Activated CD4-positive, alpha-beta memory T cell treated with anti-CD3 and anti-CD28 coated beads for 36 hours (primary cell): ENCODE data around the gene SHH. TPM values are rescaled to one million over a fixed set of nuclear protein-coding genes. Genes with fewer than 3 reads are reported as not detected.
"Not testable (repeated sequence)": the region's sequence is repeated elsewhere in the genome, so short reads cannot be mapped to it uniquely, and the experiment has no call there.

Source experiments
- CTCF ChIA-PET: fragments of 350-600 bp; sonication (Branson Sonifier 250); formaldehyde crosslinking; loops from one replicate; lab custom pipeline; 2021; ENCODE audit warnings: antibody characterized with exemption, inconsistent platforms; lab: Charles Lee
- POLR2A ChIA-PET: fragments of 350-600 bp; sonication (Branson Sonifier 250); formaldehyde crosslinking; loops from one replicate; lab custom pipeline; 2021; ENCODE audit warnings: antibody characterized with exemption; lab: Charles Lee
- DNase-seq: peaks from one replicate; pipeline ENCODE4 v3.0.0-alpha.2; 2020
- H3K27ac Mint-ChIP-seq: one replicate; pipeline ENCODE4 v1.8.0; 2021; ENCODE audit warnings: mixed read lengths
- H3K27me3 Mint-ChIP-seq: one replicate; pipeline ENCODE4 v1.8.0; 2021; ENCODE audit warnings: mixed read lengths
- H3K36me3 Mint-ChIP-seq: one replicate; pipeline ENCODE4 v1.8.0; 2021; ENCODE audit warnings: mixed read lengths
- H3K4me1 Mint-ChIP-seq: one replicate; pipeline ENCODE4 v1.8.0; 2021; ENCODE audit warnings: low read depth, mixed read lengths
- H3K4me3 Mint-ChIP-seq: one replicate; pipeline ENCODE4 v1.8.0; 2021; ENCODE audit warnings: mild to moderate bottlenecking, mixed read lengths
- H3K9me3 Mint-ChIP-seq: one replicate; pipeline ENCODE4 v1.8.0; 2021; ENCODE audit warnings: mixed read lengths
- intact Hi-C: fragments of 100-400 bp; cut with micrococcal nuclease; formaldehyde crosslinking; loops from one replicate; pipeline ENCODE4 v1.15.1; 2023
- total RNA-seq, 2 experiments: library from RNA; stranded (reverse); gene quantifications; one replicate each; pipeline ENCODE4 v1.2.3, GENCODE V29; 2021

SHH gene
- total RNA-seq, 2 experiments from 2014 or later, result not detected

GRCh38 chr7:155839461-155839860 lies 27.2 kb upstream of the SHH start:
- no peaks in the 10 kb centered on the region for H3K4me1 Mint-ChIP-seq

GRCh38 chr7:155838312-155838711 lies 26.0 kb upstream of the SHH start:
- POLR2A ChIA-PET, H3K27me3 Mint-ChIP-seq, H3K27ac Mint-ChIP-seq, CTCF ChIA-PET, H3K4me3 Mint-ChIP-seq, intact Hi-C loops, H3K9me3 Mint-ChIP-seq, H3K4me1 Mint-ChIP-seq, H3K36me3 Mint-ChIP-seq, DNase-seq: not testable (repeated sequence)

More at GRCh38 chr7:155839461-155839860, 27.2 kb upstream of the SHH start:
- Mint-ChIP-seq H3K4me3 (no peak overlapping the region), H3K27me3 (peaks cover 7% of the 10 kb centered on the region), H3K36me3 (no peaks in the 10 kb centered on the region), H3K27ac (no peak overlapping the region), H3K9me3 (no peaks in the 10 kb centered on the region)
- CTCF ChIA-PET, result no interaction called here
- intact Hi-C loops, result no loop called here
- DNase-seq, result no peak
- POLR2A ChIA-PET, result no interaction called here

DNA sequence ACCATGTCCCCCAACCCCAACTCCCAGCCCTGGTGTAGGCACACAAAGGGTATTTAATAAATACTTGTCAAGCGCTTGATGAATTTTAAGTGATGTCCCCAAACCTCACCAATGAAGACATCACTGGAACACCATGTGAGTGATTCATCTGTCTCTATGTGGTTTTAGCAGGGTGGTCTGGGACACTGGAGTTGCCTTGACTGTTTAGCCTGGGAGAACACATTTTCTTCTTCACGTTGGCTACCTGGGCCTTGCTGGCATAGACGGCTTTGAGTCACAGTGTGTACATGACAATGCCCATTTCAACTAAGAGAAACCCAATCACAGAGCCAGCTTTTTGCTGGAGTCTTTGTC lies 24.8 kb upstream of the SHH start:
- Mint-ChIP-seq H3K9me3 (no peaks in the 10 kb centered on the region), H3K4me1 (no peaks in the 10 kb centered on the region), H3K36me3 (no peaks in the 10 kb centered on the region), H3K27me3 (peaks cover 5% of the 10 kb centered on the region), H3K4me3 (no peak overlapping the region), H3K27ac (no peak overlapping the region)
- intact Hi-C loops, result no loop called here
- DNase-seq, result no peak
- CTCF ChIA-PET, result no interaction called here
- POLR2A ChIA-PET, result interaction anchor here (0.7 kb wide), 1 partner anchor 26 kb away, joined by 3 read pairs; no protein-coding TSS in a partner anchor

GRCh38 chr7:155836216-155837125 lies 24.2 kb upstream of the SHH start:
- ChIA-PET CTCF (no interaction called here), POLR2A (interaction anchor here (0.7 kb wide), 1 partner anchor 25 kb away, joined by 3 read pairs; no protein-coding TSS in a partner anchor)
- H3K27ac Mint-ChIP-seq, result no peak overlapping the region
- no peaks in the 10 kb centered on the region for H3K9me3 Mint-ChIP-seq
- intact Hi-C loops, result no loop called here
- H3K27me3 Mint-ChIP-seq, result peaks cover 5% of the 10 kb centered on the region
- no peaks in the 10 kb centered on the region for H3K4me1 Mint-ChIP-seq
- H3K36me3 Mint-ChIP-seq, result no peaks in the 10 kb centered on the region
- H3K4me3 Mint-ChIP-seq, result no peak overlapping the region
- no peak for DNase-seq

DNA sequence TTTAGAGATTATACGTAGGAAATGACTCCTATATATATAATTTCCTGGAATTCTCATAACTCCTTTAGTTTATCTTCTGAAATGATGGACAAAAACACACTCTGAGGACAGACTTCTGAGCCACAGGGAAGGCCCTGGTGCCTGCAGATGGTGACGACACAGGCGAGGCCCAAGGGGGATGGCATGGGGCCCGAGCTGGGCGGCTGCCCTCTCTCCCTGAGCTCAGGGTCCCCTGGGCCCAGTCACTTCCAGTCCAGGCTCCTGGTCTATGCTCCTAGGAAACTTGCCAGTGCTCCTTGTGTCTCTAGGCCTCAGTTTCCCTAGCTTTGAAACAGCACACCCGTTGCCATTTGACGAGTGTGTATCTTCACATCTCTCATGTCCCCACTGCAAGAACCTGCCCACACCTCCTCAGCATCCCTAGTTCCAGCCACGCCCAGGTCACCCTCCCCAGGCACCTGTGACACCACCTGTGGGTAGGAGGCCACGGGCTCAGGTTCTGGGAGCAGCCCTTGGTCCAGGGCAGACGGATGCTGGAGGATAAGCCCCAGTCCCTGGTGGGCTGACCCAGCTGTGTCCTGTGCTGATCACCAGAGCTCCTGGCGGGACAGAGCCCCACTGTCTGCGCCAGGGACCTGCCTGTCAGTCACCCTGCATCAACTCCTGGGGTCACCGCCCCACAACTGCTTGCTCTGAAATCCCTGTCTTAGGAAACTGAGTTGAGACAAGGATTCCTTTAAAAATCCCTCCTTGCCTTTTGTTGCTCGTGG lies 23.4 kb upstream of the SHH start:
- ChIA-PET CTCF (no interaction called here), POLR2A (no interaction called here)
- H3K36me3 Mint-ChIP-seq, result no peaks in the 10 kb centered on the region
- intact Hi-C loops, result no loop called here
- H3K9me3 Mint-ChIP-seq, result no peaks in the 10 kb centered on the region
- H3K4me1 Mint-ChIP-seq, result no peaks in the 10 kb centered on the region
- peaks cover 5% of the 10 kb centered on the region for H3K27me3 Mint-ChIP-seq
- no peak overlapping the region for H3K27ac Mint-ChIP-seq
- DNase-seq, result no peak
- H3K4me3 Mint-ChIP-seq, result no peak overlapping the region

DNA sequence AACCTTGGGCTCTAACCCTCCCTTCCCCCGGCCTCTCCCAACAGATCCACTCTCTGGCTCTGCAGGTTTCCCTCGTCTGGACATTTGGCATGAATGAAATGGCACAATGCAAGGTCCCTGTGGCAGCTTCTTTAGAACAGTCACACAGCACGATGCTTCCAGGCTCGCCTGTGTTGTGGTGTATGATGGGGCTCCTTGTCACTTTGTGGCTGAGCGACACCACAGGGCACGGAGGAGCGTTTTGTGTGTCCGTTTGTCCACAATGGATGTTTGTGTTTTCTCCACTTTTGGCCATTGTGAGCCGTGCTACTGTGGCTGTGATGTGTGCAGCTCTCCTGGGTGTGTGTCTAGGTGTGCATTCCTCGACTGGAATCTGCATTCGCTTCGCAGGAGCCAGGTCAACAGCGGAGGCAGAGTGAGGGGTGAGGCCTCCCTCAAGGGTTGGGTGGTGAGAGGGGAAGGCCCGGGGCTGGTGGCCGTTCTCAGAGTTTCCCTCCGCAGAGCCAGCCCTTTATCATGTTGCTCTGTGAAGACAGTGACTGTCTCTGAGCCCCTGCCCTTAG lies 22.3 kb upstream of the SHH start:
- Mint-ChIP-seq H3K36me3 (no peaks in the 10 kb centered on the region), H3K4me1 (no peaks in the 10 kb centered on the region), H3K4me3 (no peak overlapping the region), H3K27ac (no peak overlapping the region), H3K27me3 (peaks cover 2% of the 10 kb centered on the region), H3K9me3 (no peaks in the 10 kb centered on the region)
- ChIA-PET CTCF (no interaction called here), POLR2A (no interaction called here)
- no peak for DNase-seq
- intact Hi-C loops, result no loop called here

GRCh38 chr7:155833651-155834050 lies 21.4 kb upstream of the SHH start:
- intact Hi-C loops, result no loop called here
- Mint-ChIP-seq H3K27ac (no peak overlapping the region), H3K4me3 (no peak overlapping the region), H3K9me3 (no peaks in the 10 kb centered on the region), H3K4me1 (no peaks in the 10 kb centered on the region), H3K27me3 (no peaks in the 10 kb centered on the region), H3K36me3 (no peaks in the 10 kb centered on the region)
- no peak for DNase-seq
- ChIA-PET CTCF (no interaction called here), POLR2A (no interaction called here)

DNA sequence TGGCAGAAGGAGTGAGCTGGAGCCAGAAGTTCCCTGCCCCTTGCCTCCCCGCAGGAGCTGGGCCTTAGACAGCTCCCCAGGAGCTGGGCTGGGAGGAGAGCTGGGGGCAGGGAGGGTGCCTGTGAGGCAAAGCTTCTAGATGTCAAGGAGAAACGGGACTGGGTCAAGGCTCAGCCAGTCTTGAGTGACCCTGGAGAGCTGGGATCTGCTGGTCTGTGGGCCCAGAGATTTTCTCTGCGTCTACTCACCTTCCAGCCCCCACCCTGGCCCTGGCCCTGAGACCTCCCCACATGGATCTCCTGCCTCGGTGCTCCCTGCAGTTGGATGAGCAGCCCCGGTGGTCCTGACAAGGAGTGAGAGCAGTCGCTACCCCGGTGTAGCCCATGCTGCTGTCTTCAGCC lies 20.3 kb upstream of the SHH start:
- intact Hi-C loops, result no loop called here
- DNase-seq, result no peak
- Mint-ChIP-seq H3K4me1 (no peaks in the 10 kb centered on the region), H3K36me3 (no peaks in the 10 kb centered on the region), H3K9me3 (no peaks in the 10 kb centered on the region), H3K27ac (no peak overlapping the region), H3K4me3 (no peak overlapping the region), H3K27me3 (no peaks in the 10 kb centered on the region)
- ChIA-PET POLR2A (no interaction called here), CTCF (no interaction called here)

DNA sequence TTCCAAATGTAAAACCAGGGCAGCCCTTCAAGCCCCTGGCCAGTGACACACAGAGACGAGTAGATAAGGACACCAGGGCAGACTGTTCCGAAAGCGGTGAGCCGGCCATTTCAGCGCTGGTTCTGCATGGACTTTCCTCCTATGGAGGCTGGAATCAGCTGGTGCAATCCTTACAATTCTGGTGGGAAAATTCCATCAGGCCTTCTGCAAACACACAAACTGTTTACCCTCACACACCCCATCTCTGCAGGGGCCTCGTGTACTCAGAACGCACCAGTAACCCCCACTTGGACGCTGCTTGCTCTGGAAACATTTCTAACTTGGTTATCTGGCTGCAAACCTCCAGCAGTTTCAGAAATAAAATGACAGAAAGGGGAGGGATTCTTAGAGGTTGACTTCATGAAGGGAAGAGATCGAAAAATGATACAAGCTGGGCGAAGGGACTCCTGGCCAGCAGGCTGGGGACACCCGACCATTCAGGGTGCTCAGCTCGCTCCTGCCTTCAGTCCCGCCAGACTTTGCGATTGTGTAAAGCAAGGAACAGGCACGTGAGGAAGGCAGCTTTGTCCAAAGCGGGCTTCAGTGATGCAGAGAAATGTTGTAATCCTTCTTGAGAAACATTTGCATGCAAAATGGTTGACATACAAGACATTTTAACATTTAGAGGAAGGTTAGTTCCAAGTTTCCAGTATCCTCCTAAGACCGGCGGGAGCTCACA lies 19.7 kb upstream of the SHH start:
- Mint-ChIP-seq H3K4me1 (no peaks in the 10 kb centered on the region), H3K9me3 (no peaks in the 10 kb centered on the region), H3K27me3 (no peaks in the 10 kb centered on the region), H3K27ac (no peak overlapping the region), H3K4me3 (no peak overlapping the region), H3K36me3 (no peaks in the 10 kb centered on the region)
- ChIA-PET POLR2A (no interaction called here), CTCF (no interaction called here)
- intact Hi-C loops, result no loop called here
- no peak for DNase-seq

DNA sequence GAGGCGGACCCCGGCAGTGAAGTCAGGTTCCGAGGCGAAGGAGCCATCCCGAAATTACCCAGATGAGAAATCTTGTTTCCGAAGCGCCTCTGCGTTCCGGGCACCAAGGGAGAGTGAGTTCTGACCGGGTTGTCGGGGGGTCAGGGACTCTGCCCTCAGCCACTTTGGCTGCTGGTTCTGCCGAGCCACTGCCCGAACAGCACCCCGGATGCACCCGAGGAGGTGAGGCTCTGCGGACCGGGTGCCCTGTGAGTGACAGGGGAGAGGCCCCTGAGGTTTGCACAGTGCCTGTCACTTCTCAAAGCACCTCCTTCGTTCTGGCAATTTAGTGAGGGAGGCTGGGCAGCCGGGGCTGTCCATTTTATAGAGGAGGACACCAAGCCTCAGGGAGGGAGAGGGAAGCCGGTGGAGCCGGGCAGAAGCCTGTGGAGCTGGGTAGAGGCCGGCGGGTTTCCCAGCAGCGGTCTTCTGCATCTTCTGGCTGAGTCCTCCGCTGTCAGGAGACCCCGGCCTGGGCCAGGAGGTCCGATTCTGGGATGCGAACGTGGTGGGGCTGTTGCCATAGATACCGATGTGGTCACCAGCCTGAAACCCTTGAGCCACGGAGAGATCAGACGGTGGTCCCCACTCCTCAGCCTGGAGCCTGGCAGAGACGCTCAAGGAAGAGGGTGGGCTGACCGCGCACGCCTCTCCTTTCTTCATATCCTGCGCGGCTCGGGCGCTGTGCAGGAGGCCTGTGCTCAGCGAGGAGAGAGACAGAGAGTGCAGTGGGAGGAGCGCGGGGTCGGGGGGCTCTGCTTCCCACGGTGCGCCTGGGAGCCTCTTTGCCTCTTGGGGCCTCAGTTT lies 18.9 kb upstream of the SHH start:
- Mint-ChIP-seq H3K36me3 (no peaks in the 10 kb centered on the region), H3K27me3 (peaks cover under 1% of the 10 kb centered on the region), H3K27ac (no peak overlapping the region), H3K4me1 (no peaks in the 10 kb centered on the region), H3K9me3 (no peaks in the 10 kb centered on the region), H3K4me3 (no peak overlapping the region)
- ChIA-PET POLR2A (no interaction called here), CTCF (no interaction called here)
- intact Hi-C loops, result no loop called here
- DNase-seq, result no peak

DNA sequence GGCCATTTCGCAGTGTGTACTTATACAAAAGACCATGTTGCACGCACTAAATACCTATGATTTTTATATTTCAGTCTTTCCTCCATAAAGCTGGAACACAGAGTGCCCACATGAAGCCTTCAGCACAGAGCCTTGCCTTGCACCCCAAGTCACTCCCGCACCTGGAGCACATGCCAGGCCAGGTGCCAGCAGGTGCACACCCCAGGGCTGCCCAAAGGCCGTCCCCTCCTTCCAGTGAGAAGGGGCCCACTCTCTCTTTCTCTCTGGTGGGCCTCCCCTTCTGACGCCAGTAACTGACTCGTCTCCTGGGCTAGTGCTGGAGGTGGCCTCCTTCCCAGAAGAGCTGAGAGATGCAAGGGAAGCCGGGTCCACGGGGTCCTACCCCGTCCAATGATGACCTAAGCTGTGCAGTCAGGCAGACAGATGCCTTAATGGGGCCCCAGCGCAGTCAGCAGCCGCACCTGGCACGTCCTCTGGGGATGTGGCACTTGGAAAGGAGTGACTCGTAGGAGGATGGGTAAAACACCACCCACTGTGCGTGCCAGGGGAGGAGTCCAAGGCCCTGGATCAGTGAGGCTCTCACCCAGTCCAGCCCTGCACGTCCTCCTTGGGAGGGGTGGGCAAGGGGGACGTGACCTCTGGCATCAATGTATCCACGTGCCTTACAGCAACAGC lies 17.7 kb upstream of the SHH start:
- Mint-ChIP-seq H3K27me3 (peaks cover 5% of the 10 kb centered on the region), H3K36me3 (no peaks in the 10 kb centered on the region), H3K9me3 (no peaks in the 10 kb centered on the region), H3K4me3 (no peak overlapping the region), H3K27ac (no peak overlapping the region), H3K4me1 (no peaks in the 10 kb centered on the region)
- no peak for DNase-seq
- ChIA-PET CTCF (no interaction called here), POLR2A (no interaction called here)
- intact Hi-C loops, result no loop called here
